A549 (cell line): Measurements from ENCODE around the gene RARB. TPM values are rescaled to one million over a fixed set of nuclear protein-coding genes. Genes with fewer than 3 reads are reported as not detected.

Experiments used
- ATAC-seq, 2 experiments: fragments of 200-7000 bp in 1 of 2; fragments of >200 bp in 1 of 2; cut with Nextera tagmentation in 1 of 2; cut with Tn5 transposase in 1 of 2; 3 replicates each; pipeline versions ENCODE4 v1.8.0 to v1.9.1; 2018 to 2020; ENCODE audit warnings: mild to moderate bottlenecking in 1 of 2, moderate library complexity in 1 of 2
- CTCF ChIA-PET: fragments of 300-600 bp; sonication (Branson Sonifier 250); formaldehyde crosslinking; extraction: SDS; loops from one replicate; lab custom pipeline; 2021; ENCODE audit warnings: antibody characterized with exemption, inconsistent platforms; lab: Yijun Ruan, JAX
- POLR2A ChIA-PET: fragments of 350-600 bp; formaldehyde crosslinking; extraction: SDS; loops from one replicate; lab custom pipeline; 2021; ENCODE audit warnings: antibody characterized with exemption, inconsistent platforms; lab: Yijun Ruan, JAX
- DNase-seq, 2 experiments: peaks; one replicate each; pipeline versions ENCODE4 v3.0.0 to v3.0.0-alpha.2; 2011 to 2016; ENCODE audit warnings: low read depth in 1 of 2, low spot score in 1 of 2
- FAIRE-seq: peaks from 2 replicates; lab custom pipeline; 2011; peaks lifted over from hg19 to GRCh38; lab: Jason Lieb, UNC
- H3K27ac ChIP-seq, 2 experiments: fragments of >200 bp; sonication (Bioruptor Twin); formaldehyde crosslinking; 3 replicates each; pipeline ENCODE4 v1.5.1; 2016 to 2017
- H3K4me1 ChIP-seq: fragments of >200 bp; sonication (Bioruptor Twin); formaldehyde crosslinking; 3 replicates; pipeline ENCODE4 v1.6.1; 2016
- H3K4me2 ChIP-seq: fragments of >200 bp; sonication (Bioruptor Twin); formaldehyde crosslinking; 3 replicates; pipeline ENCODE4 v1.6.1; 2016
- H3K4me3 ChIP-seq: fragments of >200 bp; sonication (Bioruptor Twin); formaldehyde crosslinking; 3 replicates; pipeline ENCODE4 v1.5.1; 2016
- H3K9me3 ChIP-seq: fragments of >200 bp; sonication (Bioruptor Twin); formaldehyde crosslinking; 3 replicates; pipeline ENCODE4 v1.6.1; 2016
- BCL3 ChIP-seq: fragments of >200 bp; sonication (Bioruptor Twin); formaldehyde crosslinking; IDR thresholded peaks from 3 replicates; pipeline ENCODE4 v1.6.1; 2016
- BHLHE40 ChIP-seq: IDR thresholded peaks from 2 replicates; pipeline ENCODE4 v1.6.1; 2012; ENCODE audit warnings: low read depth, low read length, inconsistent platforms
- CEBPB ChIP-seq, 2 experiments: fragments of >200 bp in 1 of 2; sonication (Bioruptor Twin) in 1 of 2; formaldehyde crosslinking in 1 of 2; IDR thresholded peaks; 2 replicates each; pipeline ENCODE4 v1.6.1; 2012 to 2016
- GATA3 ChIP-seq: IDR thresholded peaks from 2 replicates; pipeline ENCODE4 v1.6.1; 2012; ENCODE audit warnings: borderline replicate concordance
- HEYL ChIP-seq: fragments of 250-450 bp; sonication (Bioruptor Pico); IDR thresholded peaks from 2 replicates; pipeline ENCODE4 v1.8.0; 2021; ENCODE audit warnings: mild to moderate bottlenecking, moderate library complexity
- HOXA7 ChIP-seq: fragments of 250-450 bp; sonication (Bioruptor Pico); IDR thresholded peaks from 2 replicates; pipeline ENCODE4 v1.5.0; 2020; ENCODE audit warnings: mild to moderate bottlenecking, moderate library complexity
- JUNB ChIP-seq: fragments of >200 bp; sonication (Bioruptor Twin); formaldehyde crosslinking; IDR thresholded peaks from 2 replicates; pipeline ENCODE4 v1.6.1; 2016
- MAFK ChIP-seq: fragments of 450-650 bp; IDR thresholded peaks from 2 replicates; pipeline ENCODE4 v1.6.1; 2014; ENCODE audit not compliant: partially characterized antibody
- MAZ ChIP-seq: fragments of 150-350 bp; IDR thresholded peaks from 2 replicates; pipeline ENCODE4 v1.6.1; 2014; ENCODE audit warnings: antibody characterized with exemption, low read depth, low read length, borderline replicate concordance
- POLR2A ChIP-seq: IDR thresholded peaks from 2 replicates; pipeline ENCODE4 v1.6.1; 2012; ENCODE audit warnings: mild to moderate bottlenecking, low read length
- RAD21 ChIP-seq, 2 experiments: fragments of >200 bp in 1 of 2; sonication (Bioruptor Twin) in 1 of 2; formaldehyde crosslinking in 1 of 2; IDR thresholded peaks in 1 of 2; conservative IDR thresholded peaks in 1 of 2; 2 replicates in 1 of 2; 3 replicates in 1 of 2; pipeline ENCODE4 v1.6.1; 2012 to 2018; ENCODE audit warnings: inconsistent platforms in 1 of 2
- REST ChIP-seq: fragments of 200-600 bp; sonication (generic); IDR thresholded peaks from 2 replicates; pipeline ENCODE4 v1.6.1; 2016; ENCODE audit warnings: antibody characterized with exemption, mild to moderate bottlenecking, moderate library complexity
- RFX5 ChIP-seq: fragments of 450-650 bp; IDR thresholded peaks from 2 replicates; pipeline ENCODE4 v1.7.1; 2014; ENCODE audit warnings: antibody characterized with exemption, mild to moderate bottlenecking, moderate library complexity
- TP53 ChIP-seq: fragments of 250-450 bp; sonication (Bioruptor Pico); IDR thresholded peaks from 2 replicates; pipeline ENCODE4 v1.5.0; 2021; ENCODE audit warnings: mild to moderate bottlenecking, moderate library complexity
- ZNF302 ChIP-seq: fragments of 250-450 bp; sonication (Bioruptor Pico); IDR thresholded peaks from 2 replicates; pipeline ENCODE4 v1.9.0; 2021; ENCODE audit warnings: inconsistent platforms, mild to moderate bottlenecking, moderate library complexity
- WGBS: methylation state at CpG from one replicate; pipeline ENCODE4 v1.1.6; 2017; ENCODE audit errors: missing lambda C conversion rate; 5-methylcytosine and 5-hydroxymethylcytosine counted together
- polyA plus RNA-seq, 4 experiments: library from polyadenylated mRNA; depleted of rRNA in 3 of 4; stranded (reverse); fragments of >200 nt; fragmentation: RNase III in 1 of 4; extraction: RNeasy Plus Mini Kit Qiagen cat#74134 plus additional on column Dnase treatment in 1 of 4; gene quantifications; 2 replicates in 3 of 4; 3 replicates in 1 of 4; pipeline ENCODE4 v1.2.3, GENCODE V29; 2011 to 2017

RARB gene
- polyA plus RNA-seq, 2 of the 4 experiments (the other 2 are of a cell fraction) = 24.5 to 30.8 TPM

GRCh38 chr3:25454005-25454927 lies 26.2 kb downstream of the RARB start:
- Histone ChIP-seq H3K4me2 (peak overlapping the region; percentile 69), H3K27ac (peak overlapping the region; percentile 37 to 65), H3K4me3 (no peak overlapping the region), H3K9me3 (no peaks in the 10 kb centered on the region), H3K4me1 (peaks cover 74% of the 10 kb centered on the region)
- ATAC-seq (peak in 1 of 2 experiments; percentile 12; a peak in 2 of 6 replicates), DNase-seq (no peak), FAIRE-seq (no peak)
- TF ChIP-seq REST (no peak), GATA3 (peak; percentile 76), CEBPB (IDR thresholded peaks at IDR 0.05) (0 out of 4 replicates have a peak, but pooled peaks of 1 of the 2 experiments have one; percentile 27)
- ChIA-PET CTCF (interaction anchor here (0.6 to 3.3 kb wide), 8 partner anchors 9 to 140 kb away, joined by 3 to 20 read pairs (median 3); no protein-coding TSS in a partner anchor), POLR2A (interaction anchor here (2.3 kb wide), 1 partner anchor 26 kb away, joined by 12 read pairs; the partner anchor contains the start of gene RARB)
- WGBS = 55% methylated on average over 16 of the region's 16 CpGs

- DNase-seq = no peak
- TF ChIP-seq RAD21 (conservative IDR thresholded peaks at IDR 0.05 in 1 of 2, IDR thresholded peaks at IDR 0.05 in 1 of 2) (no peak), BCL3 (no peak), RFX5 (no peak), MAFK (no peak), TP53 (CRISPR knock-in tag) (no peak), REST (no peak), ZNF302 (CRISPR knock-in tag) (no peak), HOXA7 (no peak), POLR2A (no peak), JUNB (no peak), HEYL (CRISPR knock-in tag) (no peak), BHLHE40 (no peak), MAZ (no peak)
- Histone ChIP-seq H3K27ac (peak overlapping the region; percentile 37 to 65), H3K4me1 (peaks cover 67% of the 10 kb centered on the region), H3K9me3 (no peaks in the 10 kb centered on the region), H3K4me3 (no peak overlapping the region), H3K4me2 (peak overlapping the region; percentile 69)
- 50% methylated on average over 8 of the region's 8 CpGs for WGBS
- CTCF ChIA-PET = interaction anchor here (1.2 to 3.3 kb wide), 3 partner anchors 14 to 137 kb away, joined by 3 to 20 read pairs (median 4); no protein-coding TSS in a partner anchor
- FAIRE-seq = no peak
- ATAC-seq = peak; percentile 84 to 86
- POLR2A ChIA-PET = interaction anchor here (2.3 kb wide), 1 partner anchor 28 kb away, joined by 12 read pairs; the partner anchor contains the start of gene RARB
Measured at GRCh38 chr3:25455441-25456132, 27.5 kb downstream of the RARB start.
